HG02610 (cell line): Measurements from ENCODE around the gene MRPL24.

Source experiments
- ATAC-seq: cut with Tn5 transposase; IDR thresholded peaks from one replicate; pipeline ENCODE4 v1.9.1; 2021; ENCODE audit warnings: mild to moderate bottlenecking, moderate library complexity; ENCODE audit not compliant: unreplicated experiment

MRPL24 gene

GRCh38 chr1:156744786-156745419 is 4.0 kb upstream of the MRPL24 start:
- ATAC-seq = no peak

DNA sequence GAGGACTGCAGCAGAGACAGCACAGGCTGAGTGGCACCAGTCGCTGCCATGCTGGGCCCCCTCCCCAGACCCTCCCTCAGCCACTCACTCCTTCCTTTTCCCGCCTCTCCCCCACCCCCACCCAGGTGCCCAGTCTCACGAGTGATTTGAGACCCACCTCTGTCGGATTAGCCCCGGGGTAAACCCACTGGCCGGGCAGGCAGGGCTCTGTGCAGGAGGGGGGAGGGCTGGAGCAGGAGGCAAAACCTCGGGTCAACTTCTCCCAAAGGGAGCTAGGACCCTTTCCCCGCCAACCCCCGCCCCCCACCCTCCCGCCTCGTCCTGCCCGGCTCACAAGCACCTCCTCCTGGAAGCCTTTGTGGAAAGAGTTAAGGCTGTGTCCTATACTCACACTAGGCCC is 3.5 kb upstream of the MRPL24 start:
- no peak for ATAC-seq

DNA sequence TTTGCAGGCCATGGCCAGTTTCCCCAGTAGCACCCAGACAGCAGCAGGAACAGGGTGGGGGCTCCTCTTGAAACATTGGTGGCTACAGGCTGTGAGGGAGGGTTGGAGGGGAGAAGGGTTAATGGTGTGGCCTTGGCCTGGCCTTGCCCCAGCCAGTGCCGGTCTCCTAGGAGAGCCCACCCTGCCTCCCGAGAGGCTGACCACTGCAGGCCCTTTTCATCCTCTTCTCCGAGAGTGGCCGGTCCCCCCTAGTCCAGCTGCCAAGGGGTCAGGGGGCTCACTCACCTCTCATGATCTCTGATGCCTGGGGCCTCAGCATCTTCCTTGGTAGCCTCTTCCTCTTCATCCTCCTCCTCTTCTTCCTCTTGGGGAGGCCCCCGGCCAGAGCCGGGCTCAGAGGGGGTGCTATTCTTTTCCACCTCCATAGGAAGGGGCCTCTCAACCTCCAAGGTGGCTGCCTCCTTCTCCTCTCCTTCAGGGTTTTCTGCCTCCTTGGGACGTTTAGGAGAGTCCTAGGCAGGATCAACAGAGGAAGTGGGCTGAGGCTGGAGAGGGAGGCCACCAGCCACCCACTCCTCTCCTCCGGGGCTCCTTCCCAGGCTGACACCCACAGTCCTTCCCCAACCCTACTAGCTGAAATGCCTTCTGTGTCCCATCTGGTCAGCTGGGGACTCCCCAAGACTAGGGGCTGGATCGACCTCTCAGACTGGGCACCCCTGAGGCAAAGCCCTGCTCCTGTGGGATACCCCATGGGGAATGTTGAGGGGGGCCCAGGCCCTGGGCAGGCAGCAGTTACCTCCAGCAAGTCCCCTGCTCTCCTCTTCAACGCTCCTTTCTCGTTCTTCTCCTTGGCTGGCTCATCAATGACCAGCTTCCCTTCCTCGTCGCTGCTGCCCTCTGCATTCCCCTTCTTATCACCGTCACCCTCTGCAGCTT is 2.7 kb upstream of the MRPL24 start:
- ATAC-seq = no peak

DNA sequence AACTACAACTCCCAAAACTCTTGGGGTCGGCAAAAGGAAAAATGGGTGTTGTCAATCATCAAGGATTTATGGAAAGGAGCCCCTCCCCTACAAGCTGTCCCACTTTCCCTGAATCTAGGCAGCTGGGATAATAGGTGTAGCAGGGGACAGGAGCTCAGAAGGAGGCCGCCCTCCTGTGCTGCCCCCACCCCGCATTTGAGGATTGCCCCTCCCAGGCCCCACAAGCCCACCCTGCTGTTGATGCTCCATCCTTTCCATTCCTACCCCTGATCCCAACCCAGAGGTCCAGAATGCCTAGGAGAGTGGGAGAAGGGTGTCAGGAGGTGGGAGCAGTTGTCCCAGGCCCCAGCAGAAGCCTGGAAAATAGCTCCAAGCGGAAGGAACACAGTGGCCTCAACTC is 1.9 kb upstream of the MRPL24 start:
- no peak for ATAC-seq

- no peak for ATAC-seq
Observed at GRCh38 chr1:156742017-156742416, 1.1 kb upstream of the MRPL24 start.

DNA sequence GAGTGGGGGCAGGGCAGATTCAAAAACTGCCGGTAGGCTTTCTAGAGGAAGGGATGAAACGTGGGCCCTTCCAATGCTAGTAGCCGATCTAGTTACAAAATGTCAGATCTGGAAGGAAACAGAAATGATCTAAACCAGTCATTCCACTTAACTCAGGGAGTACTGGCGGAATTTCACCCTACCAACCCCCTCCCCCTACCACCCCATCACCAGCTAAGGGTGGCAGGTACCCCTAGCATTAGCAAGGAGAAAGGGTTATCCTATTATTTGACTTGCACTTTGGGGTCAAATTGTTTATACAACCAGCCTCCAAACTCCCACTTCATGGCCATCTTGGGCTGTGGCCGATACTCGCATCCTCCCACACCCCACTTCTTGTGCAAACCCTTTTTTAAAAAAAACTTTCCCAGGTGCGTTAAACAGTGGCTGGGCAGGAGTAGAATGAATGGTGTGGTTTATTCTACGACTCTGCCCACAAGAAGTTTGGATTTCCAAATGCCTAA is 644 bp upstream of the MRPL24 start:
- ATAC-seq = no peak

GRCh38 chr1:156740237-156740740 is 599 bp downstream of the MRPL24 start:
- peak; percentile 8 for ATAC-seq

- ATAC-seq = no peak
Observed at GRCh38 chr1:156738916-156739315, 2.0 kb downstream of the MRPL24 start.

- ATAC-seq = no peak
Observed at GRCh38 chr1:156738407-156738806, 2.5 kb downstream of the MRPL24 start.

DNA sequence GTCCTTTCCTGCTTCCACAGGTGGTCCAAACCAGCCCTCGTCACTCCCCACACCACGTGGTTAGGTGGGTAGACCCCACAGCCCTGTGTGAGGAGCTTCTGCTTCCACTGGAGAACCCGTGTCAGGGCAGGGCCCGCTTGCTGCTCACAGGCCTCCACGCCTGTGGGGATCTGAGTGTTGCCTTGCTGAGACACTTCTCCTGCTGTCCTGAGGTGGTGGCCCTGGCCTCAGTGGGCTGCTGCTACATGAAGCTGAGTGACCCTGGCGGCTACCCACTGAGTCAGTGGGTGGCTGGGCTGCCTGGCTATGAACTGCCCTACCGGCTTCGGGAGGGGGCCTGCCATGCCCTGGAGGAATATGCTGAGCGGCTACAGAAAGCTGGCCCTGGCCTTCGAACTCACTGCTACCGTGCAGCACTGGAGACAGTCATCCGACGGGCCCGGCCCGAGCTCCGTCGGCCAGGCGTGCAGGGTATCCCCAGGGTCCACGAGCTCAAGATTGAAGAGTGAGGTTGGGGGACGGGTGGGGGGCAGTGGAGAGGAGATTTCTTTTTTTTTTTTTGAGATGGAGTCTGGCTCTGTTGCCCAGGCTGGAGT is 6.8 kb downstream of the MRPL24 start:
- no peak for ATAC-seq

- peak; percentile 89 for ATAC-seq
Observed at GRCh38 chr1:156728599-156729462, 12.1 kb downstream of the MRPL24 start, which contains the start of gene ISG20L2. TSS of gene ISG20L2 (minus strand) at chr1:156728766. CDS start at chr1:156727652, 1,114 bp downstream.

DNA sequence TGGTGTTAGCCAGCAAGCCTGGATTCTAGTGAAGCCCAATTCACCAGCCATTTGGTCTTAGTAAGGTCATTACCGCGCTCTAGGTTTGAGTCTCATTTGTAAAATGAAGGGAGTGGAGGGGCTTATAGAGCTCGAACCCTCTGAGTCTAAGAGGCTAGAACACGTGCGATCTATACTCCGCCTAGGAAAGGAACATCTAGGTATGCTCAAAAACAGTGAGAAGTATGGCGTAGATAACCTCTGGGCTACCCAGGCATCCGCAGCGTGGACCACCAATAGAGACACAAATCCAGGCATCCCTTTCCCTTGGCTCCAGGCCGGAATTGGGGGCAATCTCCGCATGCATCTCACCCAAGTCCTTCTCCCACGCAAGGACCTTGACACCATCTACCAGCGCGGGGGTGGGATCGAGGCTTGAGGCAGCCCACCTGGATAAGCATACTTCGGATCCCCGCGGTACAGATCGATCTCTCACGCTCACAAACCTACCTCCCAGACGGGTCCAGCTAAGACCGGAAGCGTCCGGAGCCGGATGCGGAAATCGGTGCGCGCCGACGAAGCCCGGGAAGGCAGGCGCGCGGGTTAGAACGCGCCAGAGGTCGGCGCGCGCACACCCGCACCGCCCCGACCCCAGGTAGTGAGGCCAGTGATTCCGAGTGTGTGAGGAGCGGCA is 12.8 kb downstream of the MRPL24 start, which contains the start of gene METTL25B:
TSS of gene METTL25B (plus strand) at position 544 of the 673 bp plus-strand sequence. CDS start 636 bp downstream, outside the sequence.
- ATAC-seq = peak; percentile 56

DNA sequence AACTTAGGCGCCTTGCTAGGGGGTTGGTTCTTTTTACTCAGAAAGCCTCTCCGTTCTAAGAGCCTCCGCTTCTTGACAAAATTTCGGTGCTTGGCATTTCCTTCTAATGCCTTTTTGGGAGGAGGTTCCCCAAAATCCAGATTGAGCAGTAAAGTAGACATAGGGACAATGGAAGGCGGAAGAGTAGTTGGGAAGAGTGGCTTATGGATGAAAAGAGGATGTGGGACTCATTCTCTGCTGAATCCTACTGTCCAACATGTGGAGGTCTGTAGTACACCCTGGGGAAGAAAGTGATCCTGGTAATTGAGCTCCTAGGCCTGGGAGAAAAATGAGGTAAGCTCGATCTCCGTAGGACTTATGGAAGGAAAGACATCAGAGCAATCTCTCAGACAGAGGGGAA is 13.4 kb downstream of the MRPL24 start:
- ATAC-seq = no peak

DNA sequence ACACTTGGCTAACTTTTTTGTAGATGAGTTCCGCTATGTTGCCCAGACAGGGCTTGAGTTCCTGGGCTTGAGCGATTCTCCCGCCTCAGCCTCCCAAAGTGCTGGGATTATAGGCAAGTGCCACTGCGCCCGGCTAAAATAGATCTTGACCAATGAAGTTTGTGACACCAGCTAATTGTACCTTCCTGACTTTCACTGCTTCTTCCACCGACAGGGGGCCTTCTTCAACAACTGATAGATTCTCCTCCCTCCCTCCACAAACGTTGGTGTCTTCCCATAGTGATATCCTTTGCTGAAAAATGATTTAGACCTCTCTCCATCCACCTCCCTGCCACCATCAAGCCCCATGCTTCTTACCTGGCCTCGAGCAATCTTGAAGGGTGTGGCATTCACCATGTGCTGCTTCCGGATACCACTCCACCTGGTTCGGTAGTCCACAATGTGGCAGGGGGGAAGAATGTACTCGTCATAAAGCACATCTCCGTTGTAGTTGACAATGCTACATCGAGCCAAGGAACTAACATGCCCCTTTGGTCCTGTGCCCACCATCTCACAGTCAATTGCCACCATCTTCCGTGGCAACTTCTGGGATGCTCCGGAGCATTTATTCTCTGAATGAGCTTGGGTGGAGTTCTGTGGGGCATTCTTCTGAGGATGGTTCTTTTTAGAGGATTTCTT is 14.2 kb downstream of the MRPL24 start:
- ATAC-seq = no peak

DNA sequence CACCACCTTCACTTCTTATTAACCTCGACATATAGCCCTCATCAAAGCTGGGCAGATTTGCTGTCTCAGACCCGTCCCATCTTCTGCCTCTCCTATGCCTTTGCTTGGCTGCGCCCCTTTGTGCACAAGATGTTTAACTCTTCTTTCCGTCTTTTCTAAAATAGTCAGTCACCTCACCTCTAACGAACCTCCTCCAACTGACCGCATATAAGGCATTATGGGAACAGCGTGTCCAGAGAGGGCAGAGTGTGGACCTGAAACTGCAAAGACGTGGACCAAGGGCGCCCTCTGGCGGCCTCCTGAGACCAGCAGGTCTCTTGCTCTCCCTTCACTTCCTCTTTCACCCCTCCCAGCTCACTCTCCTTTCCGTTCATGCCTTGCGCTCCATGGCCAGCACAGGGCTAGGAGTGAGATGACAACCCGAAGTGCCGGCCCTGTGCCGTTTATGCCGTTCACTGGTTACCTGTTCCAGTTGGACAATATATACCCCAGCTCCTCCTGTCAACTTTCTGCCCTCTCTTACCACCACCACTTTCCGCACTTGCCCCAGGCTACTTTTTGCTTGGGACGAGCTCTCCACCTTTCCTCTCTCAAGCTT is 15.1 kb downstream of the MRPL24 start:
- no peak for ATAC-seq

GRCh38 chr1:156721535-156721934 is 19.4 kb downstream of the MRPL24 start:
- ATAC-seq = peak; percentile 46

GRCh38 chr1:156721131-156721530 is 19.8 kb downstream of the MRPL24 start:
- ATAC-seq = no peak

GRCh38 chr1:156717351-156717750 is 23.5 kb downstream of the MRPL24 start:
- ATAC-seq = no peak

DNA sequence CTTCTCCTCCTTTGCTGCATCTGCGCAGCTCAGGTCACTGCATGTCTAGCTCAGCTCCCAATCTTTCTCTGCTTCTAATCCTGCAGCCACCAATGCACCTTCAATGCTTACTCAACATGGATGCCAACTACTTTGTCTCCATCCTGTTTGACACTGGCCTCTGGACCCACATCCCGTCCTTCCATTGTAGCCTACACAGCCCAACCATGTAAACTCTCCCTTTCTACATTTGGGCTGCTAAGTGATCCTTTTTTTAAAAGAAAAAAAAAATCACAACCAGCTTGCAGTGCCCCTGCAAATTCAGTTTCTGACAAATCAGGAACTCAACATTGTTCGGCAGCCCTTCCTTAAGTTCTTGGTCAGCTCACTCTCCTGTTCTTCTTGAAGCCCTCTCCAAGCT is 26.1 kb downstream of the MRPL24 start:
- ATAC-seq = no peak
